ENCODE measurements around the gene ICAM2.

Gene ICAM2

GRCh38 chr17:63954402-63955063 is 65.9 kb downstream of the ICAM2 start:
- no peak for TF ChIP-seq CTCF (conservative IDR thresholded peaks at IDR 0.05; ENCODE audit: low read depth, low read length)
- no peak overlapping the region for H3K4me3 ChIP-seq (ENCODE audit: low read depth, low read length)
- no peak for DNase-seq (ENCODE audit: low read depth)

Data from choroid plexus epithelial cell (primary cell).